Common myeloid progenitor, CD34-positive (primary cell): Measurements from ENCODE around the gene SMC1A.

Experiments used
- CTCF ChIA-PET: fragments of 350-600 bp; sonication (Branson Sonifier 250); formaldehyde crosslinking; loops from one replicate; lab custom pipeline; 2021; ENCODE audit warnings: antibody characterized with exemption; lab: Charles Lee
- POLR2A ChIA-PET: fragments of 350-600 bp; sonication (Branson Sonifier 250); formaldehyde crosslinking; loops from one replicate; lab custom pipeline; 2021; ENCODE audit warnings: antibody characterized with exemption; lab: Charles Lee
- DNase-seq, 3 donors: peaks; one replicate each; pipeline versions ENCODE4 v3.0.0 to v3.0.0-alpha.2; 2013
- H3K27ac ChIP-seq, 2 experiments: 1 replicate in 1 of 2; 2 replicates in 1 of 2; pipeline ENCODE4 v1.7.0; 2013; ENCODE audit warnings: inconsistent platforms in 2 of 2, low read length in 2 of 2, mild to moderate bottlenecking in 2 of 2, low read depth in 1 of 2, moderate library complexity in 1 of 2; ENCODE audit not compliant: severe bottlenecking in 2 of 2, insufficient read depth in 1 of 2, poor library complexity in 1 of 2
- H3K27me3 ChIP-seq, 5 experiments: replicated peaks in 2 of 5; 1 replicate in 3 of 5; 2 replicates in 2 of 5; pipeline versions ENCODE4 v1.6.1 to v1.7.0; 2013; ENCODE audit warnings: low read length in 4 of 5, mild to moderate bottlenecking in 2 of 5, moderate library complexity in 2 of 5, inconsistent platforms in 1 of 5; ENCODE audit not compliant: insufficient read depth in 5 of 5, control insufficient read depth in 4 of 5
- H3K36me3 ChIP-seq, 4 experiments: 1 replicate in 2 of 4; 2 replicates in 2 of 4; pipeline versions ENCODE4 v1.6.1 to v1.7.0; 2013; ENCODE audit warnings: low read length in 3 of 4, control low read depth in 1 of 4, mild to moderate bottlenecking in 1 of 4; ENCODE audit not compliant: control insufficient read depth in 4 of 4, insufficient read depth in 4 of 4
- H3K4me1 ChIP-seq, 4 experiments: 1 replicate in 3 of 4; 2 replicates in 1 of 4; pipeline versions ENCODE4 v1.6.1 to v1.7.1; 2013; ENCODE audit warnings: low read length in 3 of 4, mild to moderate bottlenecking in 3 of 4, control low read depth in 1 of 4, inconsistent platforms in 1 of 4, moderate library complexity in 1 of 4; ENCODE audit not compliant: control insufficient read depth in 4 of 4, insufficient read depth in 4 of 4; ENCODE audit errors: control extremely low read depth in 1 of 4
- H3K4me3 ChIP-seq, 7 experiments: 1 replicate in 4 of 7; 2 replicates in 3 of 7; pipeline versions ENCODE4 v1.5.1 to v1.7.0; 2013; ENCODE audit warnings: mild to moderate bottlenecking in 7 of 7, low read length in 6 of 7, moderate library complexity in 6 of 7, inconsistent platforms in 2 of 7, low read depth in 2 of 7, control low read depth in 1 of 7; ENCODE audit not compliant: insufficient read depth in 4 of 7, control insufficient read depth in 1 of 7; ENCODE audit errors: extremely low read depth in 1 of 7
- H3K9me3 ChIP-seq, 5 experiments: 1 replicate in 4 of 5; 2 replicates in 1 of 5; pipeline versions ENCODE4 v1.6.1 to v1.7.1; 2013; ENCODE audit warnings: low read length in 4 of 5, mild to moderate bottlenecking in 2 of 5, inconsistent platforms in 1 of 5, low read depth in 1 of 5, moderate library complexity in 1 of 5; ENCODE audit not compliant: control insufficient read depth in 4 of 5, insufficient read depth in 2 of 5; ENCODE audit errors: control extremely low read depth in 1 of 5
- WGBS: methylation state at CpG from one replicate; pipeline ENCODE4 v1.1.5; 2013; ENCODE audit not compliant: insufficient coverage; 5-methylcytosine and 5-hydroxymethylcytosine counted together

SMC1A gene

DNA sequence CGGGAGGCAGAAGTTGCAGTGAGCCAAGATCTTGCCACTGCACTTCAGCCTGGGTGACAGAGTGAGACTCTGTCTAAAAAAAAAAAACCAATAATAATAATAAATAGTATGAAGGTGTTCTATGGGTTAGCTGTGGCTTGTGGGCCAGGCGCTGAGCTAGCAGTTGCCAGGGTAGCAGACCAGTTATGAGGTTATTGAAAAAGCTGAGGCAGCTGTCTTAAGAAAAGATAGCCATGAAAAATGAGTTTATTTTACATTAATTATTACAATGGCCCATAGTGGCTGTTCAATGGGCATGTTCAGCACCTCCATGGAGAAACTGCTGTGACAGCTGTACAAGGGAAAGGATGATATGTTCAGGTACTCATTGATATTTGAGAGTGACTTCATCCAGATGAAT lies 25.0 kb upstream of the SMC1A start:
- H3K4me3 ChIP-seq: no peak overlapping the region
- H3K9me3 ChIP-seq: no peaks in the 10 kb centered on the region
- H3K4me1 ChIP-seq: peaks cover 0 to 1% (median under 1%) of the 10 kb centered on the region in 4 experiments
- WGBS: 80% methylated on average over 1 of the region's 2 CpGs
- H3K36me3 ChIP-seq: no peaks in the 10 kb centered on the region
- ChIA-PET CTCF (interaction anchor here (0.6 to 4.7 kb wide), 5 partner anchors 35 to 164 kb away, joined by 3 to 30 read pairs (median 5); no protein-coding TSS in a partner anchor), POLR2A (no interaction called here)
- no peak for DNase-seq
- no peak overlapping the region for H3K27ac ChIP-seq
- peaks cover 0 to 27% (median 0%) of the 10 kb centered on the region in 5 experiments for H3K27me3 ChIP-seq

DNA sequence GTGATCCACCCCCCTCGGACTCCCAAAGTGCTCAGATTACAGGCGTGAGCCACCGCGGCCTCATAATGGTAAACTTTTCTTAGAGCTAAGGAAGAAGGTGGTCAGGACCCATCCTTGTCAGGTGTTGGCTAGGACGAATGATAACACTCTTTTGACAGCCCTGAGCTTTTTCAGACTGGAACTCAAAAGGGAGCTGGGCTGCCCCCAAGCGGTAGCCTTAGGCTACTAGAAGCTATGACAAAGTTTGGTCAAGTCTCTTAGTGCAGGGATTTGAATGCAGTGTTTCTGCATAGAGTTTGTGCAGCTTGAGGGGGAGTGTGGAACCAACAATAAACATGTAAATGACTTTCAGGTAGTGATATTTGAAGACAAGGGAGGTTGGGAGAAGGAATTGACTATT lies 23.5 kb upstream of the SMC1A start:
- H3K36me3 ChIP-seq: no peaks in the 10 kb centered on the region
- no peak overlapping the region for H3K4me3 ChIP-seq
- peaks cover 0 to 15% (median 13%) of the 10 kb centered on the region in 4 experiments for H3K4me1 ChIP-seq
- no peak overlapping the region for H3K27ac ChIP-seq
- ChIA-PET POLR2A (interaction anchor here (0.6 kb wide), 1 partner anchor 133 kb away, joined by 3 read pairs; no protein-coding TSS in a partner anchor), CTCF (interaction anchor here (0.9 to 4.7 kb wide), 18 partner anchors 9 to 198 kb away, joined by 3 to 30 read pairs (median 3); no protein-coding TSS in a partner anchor)
- DNase-seq: peak in 2 of 3 donors; percentile 51 to 67
- no peaks in the 10 kb centered on the region for H3K9me3 ChIP-seq
- H3K27me3 ChIP-seq: peaks cover 0 to 42% (median 0%) of the 10 kb centered on the region in 5 experiments
- WGBS: 19% methylated on average over 6 of the region's 6 CpGs

DNA sequence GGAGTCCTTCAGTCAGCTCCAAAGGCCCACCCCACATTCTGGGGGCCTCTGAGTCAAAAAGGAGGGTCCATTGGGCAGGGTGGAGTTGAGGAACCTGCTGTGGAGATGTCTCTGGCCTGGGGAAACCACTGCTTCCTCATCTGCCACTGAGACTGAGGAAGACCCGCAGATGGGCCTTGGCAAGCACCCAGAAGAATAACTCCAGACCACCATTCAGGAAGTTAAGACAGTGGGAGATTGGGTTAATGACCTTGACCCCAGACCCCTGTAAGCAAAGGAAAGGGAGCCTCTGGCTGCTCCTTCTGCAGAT lies 19.8 kb upstream of the SMC1A start:
- peaks cover 0 to 50% (median 3%) of the 10 kb centered on the region in 5 experiments for H3K27me3 ChIP-seq
- DNase-seq: peak in 2 of 3 donors; percentile 82 to 85
- ChIA-PET CTCF (no interaction called here), POLR2A (no interaction called here)
- H3K36me3 ChIP-seq: no peaks in the 10 kb centered on the region
- no peak overlapping the region for H3K27ac ChIP-seq
- peak overlapping the region in 4 of 7 experiments; percentile 41 to 70 (median 56) for H3K4me3 ChIP-seq
- WGBS: 0% methylated on average over 1 of the region's 1 CpG
- H3K9me3 ChIP-seq: no peaks in the 10 kb centered on the region
- peaks cover 0 to 20% (median 19%) of the 10 kb centered on the region in 4 experiments for H3K4me1 ChIP-seq

DNA sequence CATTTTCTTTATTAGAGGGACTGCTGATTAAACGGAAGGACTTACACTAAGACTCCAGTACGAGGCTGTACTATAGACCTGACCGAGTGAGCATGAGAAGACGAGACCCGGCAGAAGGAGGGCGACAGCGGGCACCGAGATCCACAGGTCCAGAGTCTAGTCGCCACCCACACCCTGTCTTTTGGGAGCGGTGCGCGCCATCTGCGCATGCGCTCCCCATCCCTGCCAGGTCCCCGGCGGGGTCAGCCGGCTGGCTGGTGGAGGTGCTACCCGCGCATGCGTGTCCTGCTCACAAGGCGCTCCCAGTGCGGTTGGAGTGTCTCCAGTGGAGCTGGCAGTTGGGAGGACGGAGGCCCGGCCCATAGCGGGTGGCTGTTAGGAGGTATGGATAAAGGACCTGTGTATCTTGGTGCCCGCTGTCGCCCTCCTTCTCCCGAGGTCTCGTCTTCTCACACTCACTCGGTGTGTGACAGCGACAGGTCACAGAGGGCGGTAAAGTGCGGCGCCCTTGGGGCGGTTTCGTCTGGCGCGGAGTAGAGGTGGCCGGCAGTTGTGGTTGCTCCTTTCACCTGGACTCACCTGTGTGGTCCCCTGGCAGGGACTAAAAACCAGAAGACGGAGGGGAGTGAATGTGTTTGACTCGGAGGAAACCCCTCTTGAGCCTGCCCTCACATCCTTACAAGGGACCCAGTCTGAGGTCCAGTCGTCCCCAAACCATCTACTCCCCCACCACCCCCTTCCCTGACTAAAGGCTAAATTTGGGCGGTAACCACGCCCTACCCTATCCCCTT lies 19.3 kb upstream of the SMC1A start:
- Histone ChIP-seq H3K27me3 (peaks cover 0 to 47% (median 3%) of the 10 kb centered on the region in 5 experiments), H3K4me3 (peak overlapping the region; percentile 8 to 70 (median 41)), H3K9me3 (no peaks in the 10 kb centered on the region), H3K36me3 (no peaks in the 10 kb centered on the region), H3K27ac (no peak overlapping the region), H3K4me1 (peaks cover 0 to 20% (median 19%) of the 10 kb centered on the region in 4 experiments)
- ChIA-PET POLR2A (no interaction called here), CTCF (no interaction called here)
- WGBS: 21% methylated on average over 31 of the region's 44 CpGs
- DNase-seq: peak; percentile 43 to 48 (median 47)

DNA sequence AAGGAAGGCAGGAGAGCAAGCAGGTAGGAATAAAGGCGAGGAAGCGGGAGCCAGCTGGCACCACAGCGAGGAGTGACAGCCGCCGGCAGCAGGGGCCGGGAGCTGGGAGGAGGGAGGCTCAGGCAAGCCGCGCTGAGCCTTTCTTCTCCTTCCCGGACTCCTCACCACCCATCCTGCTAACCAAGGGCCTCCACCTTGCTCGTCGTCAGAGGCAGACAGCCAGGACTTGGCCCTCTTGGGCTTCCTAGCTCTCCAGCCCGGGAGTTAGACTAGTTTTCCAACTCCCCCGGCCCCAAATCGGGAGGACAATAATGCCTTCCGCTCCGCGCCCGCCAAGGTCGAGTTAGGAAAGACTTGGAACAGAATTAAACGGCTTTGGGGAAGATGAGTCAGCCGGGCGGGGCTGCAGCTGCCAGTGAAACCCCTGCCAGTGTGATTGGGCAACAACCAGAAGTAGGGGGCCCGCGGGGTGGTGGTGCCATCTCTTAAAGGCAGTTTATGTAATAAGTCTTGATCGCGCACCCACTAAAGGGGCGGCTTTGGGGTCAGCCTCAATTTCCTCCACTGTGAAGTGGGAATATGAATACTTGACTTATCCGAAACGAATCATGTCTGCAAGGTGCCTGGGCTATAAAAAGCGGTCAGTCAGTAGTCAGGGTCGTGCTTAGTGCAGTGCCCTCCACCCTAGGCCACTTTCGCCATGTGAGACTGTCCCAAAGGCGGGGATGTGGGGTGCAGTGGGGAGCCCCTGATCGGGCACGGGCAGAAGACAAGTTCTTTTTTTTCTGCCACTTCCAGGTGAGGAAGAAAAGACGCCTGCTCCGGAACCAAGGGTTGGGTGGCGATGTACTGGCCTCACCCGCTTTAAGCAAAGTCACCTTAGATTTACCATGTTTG lies 18.4 kb upstream of the SMC1A start:
- CTCF ChIA-PET: interaction anchor here (0.9 kb wide), 1 partner anchor 114 kb away, joined by 3 read pairs; no protein-coding TSS in a partner anchor
- POLR2A ChIA-PET: no interaction called here
- WGBS: 31% methylated on average over 36 of the region's 39 CpGs
- peaks cover 0 to 21% (median 19%) of the 10 kb centered on the region in 4 experiments for H3K4me1 ChIP-seq
- H3K4me3 ChIP-seq: peak overlapping the region in 5 of 7 experiments; percentile 3 to 70 (median 53)
- H3K27me3 ChIP-seq: peaks cover 0 to 45% (median 3%) of the 10 kb centered on the region in 5 experiments
- no peaks in the 10 kb centered on the region for H3K36me3 ChIP-seq
- no peaks in the 10 kb centered on the region for H3K9me3 ChIP-seq
- no peak overlapping the region for H3K27ac ChIP-seq
- DNase-seq: peak in 2 of 3 donors; percentile 63 to 66

DNA sequence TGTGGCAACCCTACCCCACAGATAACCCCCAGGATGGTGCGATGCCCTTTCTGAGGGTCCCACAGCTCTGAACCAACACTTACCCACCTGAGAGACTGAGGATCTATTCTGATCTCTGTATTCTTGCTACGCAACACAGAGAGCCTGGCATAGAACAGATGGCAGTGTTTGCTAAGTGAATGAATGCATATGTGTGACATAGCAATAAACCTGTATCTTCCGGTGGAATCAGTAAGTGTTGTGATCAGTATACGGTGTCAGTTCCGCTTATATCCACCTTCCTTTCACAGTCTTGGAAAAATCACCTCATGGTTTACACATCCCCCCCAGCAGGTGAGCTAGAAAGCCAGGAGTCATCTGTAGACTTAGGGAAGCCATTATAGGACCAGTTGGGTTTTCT lies 17.6 kb upstream of the SMC1A start:
- peaks cover 0 to 23% (median 19%) of the 10 kb centered on the region in 4 experiments for H3K4me1 ChIP-seq
- POLR2A ChIA-PET: no interaction called here
- CTCF ChIA-PET: interaction anchor here (0.9 kb wide), 1 partner anchor 113 kb away, joined by 3 read pairs; no protein-coding TSS in a partner anchor
- no peaks in the 10 kb centered on the region for H3K9me3 ChIP-seq
- H3K36me3 ChIP-seq: no peaks in the 10 kb centered on the region
- WGBS: 89% methylated on average over 1 of the region's 5 CpGs
- peaks cover 0 to 49% (median 3%) of the 10 kb centered on the region in 5 experiments for H3K27me3 ChIP-seq
- H3K27ac ChIP-seq: no peak overlapping the region
- H3K4me3 ChIP-seq: peak overlapping the region in 3 of 7 experiments; percentile 4 to 70 (median 8)
- no peak for DNase-seq
